OCI-LY1 (cell line): Measurements from ENCODE around the gene MAP4K4.

Experiments used
- CTCF ChIP-seq: fragments of 200-600 bp; sonication (generic), shearing (Covaris generic); IDR thresholded peaks from 2 replicates; pipeline ENCODE4 v1.5.1; 2017; ENCODE audit warnings: mild to moderate bottlenecking, antibody characterized with exemption, low read length, moderate library complexity, mixed read lengths
- EZH2 ChIP-seq: fragments of 200-600 bp; sonication (generic), shearing (Covaris generic); IDR thresholded peaks from 2 replicates; pipeline ENCODE4 v1.8.0; 2017; ENCODE audit warnings: borderline replicate concordance, mixed run types, mild to moderate bottlenecking, antibody characterized with exemption, low read length, moderate library complexity, mixed read lengths

DNA sequence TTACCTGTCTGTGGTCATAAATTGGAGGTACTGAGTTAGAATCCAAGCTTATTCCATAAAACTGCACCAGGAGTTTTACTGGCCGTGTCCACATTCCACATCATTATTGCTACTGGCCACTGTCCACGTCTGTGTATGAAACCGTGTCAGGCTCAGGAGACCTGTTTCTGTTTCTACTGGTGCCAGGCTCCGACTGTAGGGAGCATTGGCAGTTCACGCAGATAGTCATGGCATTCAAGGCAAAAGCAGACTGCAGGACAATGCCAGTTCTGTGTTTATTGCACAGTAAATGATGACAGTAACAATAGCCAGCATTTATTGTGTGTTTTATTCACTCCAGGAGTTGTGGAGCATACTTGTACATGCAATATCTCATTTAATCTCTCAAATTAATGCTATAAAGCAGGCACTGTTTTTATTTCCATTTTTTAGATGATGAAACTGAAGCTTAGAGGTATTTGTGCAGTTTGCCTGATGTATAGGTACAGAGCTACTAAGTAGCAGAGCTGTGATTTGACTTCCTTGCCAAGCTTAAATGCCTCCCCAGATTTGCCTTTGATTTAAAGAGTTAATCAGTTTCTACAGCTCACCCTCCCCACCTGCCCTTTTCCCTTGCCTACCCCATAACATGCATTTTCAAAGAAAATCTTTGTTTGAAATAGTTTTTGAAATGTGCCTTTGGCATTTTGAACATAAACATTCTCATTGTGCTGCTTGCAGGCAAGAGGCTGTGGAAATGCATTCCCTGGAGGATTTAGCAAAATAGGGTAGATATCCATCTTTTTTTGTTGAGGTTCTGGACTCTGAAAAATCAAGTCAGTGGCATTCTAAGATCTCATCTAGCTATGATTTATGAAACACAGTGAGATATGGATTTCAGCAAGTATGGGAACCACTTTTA lies 55.5 kb downstream of the MAP4K4 start:
- TF ChIP-seq CTCF: no peak
- no peak for TF ChIP-seq EZH2
